Thoracic aorta (tissue), 2 donors: ENCODE data around the gene GYG2. TPM values are rescaled to one million over a fixed set of nuclear protein-coding genes. Genes with fewer than 3 reads are reported as not detected.

ENCODE experiments used
- total RNA-seq, 2 donors: library from RNA; depleted of rRNA; stranded (reverse); fragments of >200 nt; gene quantifications; one replicate each; pipeline versions ENCODE4 v1.1.0 to v1.2.3, GENCODE V29; 2016

Gene GYG2
- total RNA-seq, 2 donors from 2014 or later: 0.41 to 1.5 TPM

Other genes starting within 250 kb of the GYG2 start
- 100 to 1,000 TPM; 490 to 527 TPM for gene CD99, start 137.6 kb upstream of the GYG2 start, total RNA-seq
- gene XG, start 76.9 kb upstream of the GYG2 start, total RNA-seq: 10 to 100 TPM; 18.1 to 29.6 TPM
- 10 to 100 TPM; 13.2 to 25.3 TPM for gene ARSD, start 100.4 kb downstream of the GYG2 start, total RNA-seq
- not detected for gene ARSH, start 177.6 kb downstream of the GYG2 start, total RNA-seq
- not detected for gene ARSF, start 212.5 kb downstream of the GYG2 start, total RNA-seq